T-helper 22 cell (primary cell): ENCODE data around the gene FOXE3.

Experiments used
- DNase-seq: peaks from one replicate; pipeline ENCODE4 v3.0.0-alpha.2; 2020; ENCODE audit warnings: low read depth

The FOXE3 gene

GRCh38 chr1:47435506-47436303 lies 19.6 kb downstream of the FOXE3 start:
- DNase-seq = no peak

DNA sequence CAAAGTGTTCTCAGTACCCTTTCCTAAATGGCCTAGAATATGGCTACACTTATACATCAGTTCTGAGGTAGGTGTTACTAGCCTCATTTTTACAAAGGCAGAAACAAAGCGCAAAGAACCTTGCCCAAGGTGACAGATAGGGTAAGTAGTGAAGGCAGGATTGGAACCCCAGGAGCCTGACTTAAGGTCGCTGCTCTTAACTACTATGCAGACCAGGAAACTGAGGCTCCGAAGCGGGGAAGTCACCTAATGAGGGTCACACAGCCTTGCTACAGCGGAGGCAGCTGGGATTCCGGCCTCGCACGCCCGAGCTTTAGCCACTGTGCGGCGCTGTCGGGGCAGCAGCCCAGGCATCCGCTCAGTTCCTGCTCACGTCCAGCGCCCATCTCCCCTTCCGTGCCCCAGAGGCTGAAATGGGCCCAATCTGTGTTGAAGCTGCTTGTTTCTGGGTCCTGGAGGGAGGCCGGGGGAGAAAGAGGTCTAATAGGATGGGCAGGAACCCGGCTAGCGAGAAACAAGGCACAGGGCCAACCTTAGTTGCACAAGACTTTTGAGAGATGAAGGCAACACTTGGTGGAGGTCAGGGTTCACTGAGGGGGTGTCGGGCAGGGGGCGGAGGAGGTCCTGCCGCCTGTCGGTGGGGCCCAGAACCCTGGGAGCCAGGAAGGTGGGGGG lies 20.4 kb downstream of the FOXE3 start:
- DNase-seq = peak; percentile 53

DNA sequence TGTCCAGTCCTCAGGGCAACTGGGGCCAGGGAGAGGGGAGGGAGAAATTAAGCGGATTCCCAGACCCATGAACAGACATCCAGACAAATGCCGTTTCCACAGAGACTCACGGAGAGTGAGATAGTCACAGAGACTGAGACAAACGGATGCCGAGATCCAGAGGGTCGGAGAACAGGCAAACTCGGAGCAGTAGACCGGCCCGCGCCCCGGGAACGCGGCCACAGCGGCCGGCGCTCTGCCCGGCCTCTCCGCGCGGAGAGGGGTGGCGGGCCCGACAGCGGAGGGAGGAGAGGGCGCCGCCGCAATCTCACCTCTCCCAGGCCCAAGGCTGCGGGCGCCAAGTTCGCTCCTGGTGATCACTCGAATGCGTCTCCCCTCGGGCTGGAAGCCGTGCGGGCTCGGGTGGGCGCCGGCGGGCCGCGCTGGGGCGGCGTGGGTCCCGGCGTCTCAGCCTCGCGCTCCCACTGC lies 20.9 kb downstream of the FOXE3 start:
- no peak for DNase-seq

- DNase-seq = peak; percentile 89
Observed at GRCh38 chr1:47437447-47438164, 21.5 kb downstream of the FOXE3 start, which contains the start of gene FOXD2. FOXD2 (plus strand) TSS chr1:47438044; CDS start chr1:47438136, 92 bp downstream.

DNA sequence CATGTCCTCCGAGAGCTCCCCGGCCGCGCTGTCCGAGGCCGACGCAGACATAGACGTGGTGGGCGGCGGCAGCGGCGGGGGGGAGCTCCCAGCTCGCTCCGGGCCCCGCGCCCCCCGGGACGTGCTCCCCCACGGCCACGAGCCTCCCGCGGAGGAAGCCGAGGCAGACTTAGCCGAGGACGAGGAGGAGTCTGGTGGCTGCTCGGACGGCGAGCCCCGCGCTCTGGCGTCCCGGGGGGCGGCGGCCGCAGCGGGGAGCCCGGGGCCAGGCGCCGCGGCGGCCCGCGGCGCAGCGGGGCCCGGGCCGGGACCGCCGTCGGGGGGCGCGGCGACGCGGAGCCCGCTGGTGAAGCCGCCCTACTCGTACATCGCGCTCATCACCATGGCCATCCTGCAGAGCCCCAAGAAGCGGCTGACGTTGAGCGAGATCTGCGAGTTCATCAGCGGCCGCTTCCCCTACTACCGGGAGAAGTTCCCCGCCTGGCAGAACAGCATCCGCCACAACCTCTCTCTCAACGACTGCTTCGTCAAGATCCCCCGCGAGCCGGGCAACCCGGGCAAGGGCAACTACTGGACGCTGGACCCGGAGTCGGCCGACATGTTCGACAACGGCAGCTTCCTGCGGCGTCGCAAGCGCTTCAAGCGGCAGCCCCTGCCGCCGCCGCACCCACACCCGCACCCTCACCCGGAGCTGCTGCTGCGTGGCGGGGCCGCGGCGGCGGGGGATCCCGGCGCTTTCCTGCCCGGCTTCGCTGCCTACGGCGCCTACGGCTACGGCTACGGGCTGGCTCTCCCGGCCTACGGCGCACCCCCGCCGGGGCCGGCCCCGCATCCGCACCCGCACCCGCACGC lies 22.3 kb downstream of the FOXE3 start:
- no peak for DNase-seq

GRCh38 chr1:47439017-47439818 lies 23.1 kb downstream of the FOXE3 start:
- DNase-seq = no peak

DNA sequence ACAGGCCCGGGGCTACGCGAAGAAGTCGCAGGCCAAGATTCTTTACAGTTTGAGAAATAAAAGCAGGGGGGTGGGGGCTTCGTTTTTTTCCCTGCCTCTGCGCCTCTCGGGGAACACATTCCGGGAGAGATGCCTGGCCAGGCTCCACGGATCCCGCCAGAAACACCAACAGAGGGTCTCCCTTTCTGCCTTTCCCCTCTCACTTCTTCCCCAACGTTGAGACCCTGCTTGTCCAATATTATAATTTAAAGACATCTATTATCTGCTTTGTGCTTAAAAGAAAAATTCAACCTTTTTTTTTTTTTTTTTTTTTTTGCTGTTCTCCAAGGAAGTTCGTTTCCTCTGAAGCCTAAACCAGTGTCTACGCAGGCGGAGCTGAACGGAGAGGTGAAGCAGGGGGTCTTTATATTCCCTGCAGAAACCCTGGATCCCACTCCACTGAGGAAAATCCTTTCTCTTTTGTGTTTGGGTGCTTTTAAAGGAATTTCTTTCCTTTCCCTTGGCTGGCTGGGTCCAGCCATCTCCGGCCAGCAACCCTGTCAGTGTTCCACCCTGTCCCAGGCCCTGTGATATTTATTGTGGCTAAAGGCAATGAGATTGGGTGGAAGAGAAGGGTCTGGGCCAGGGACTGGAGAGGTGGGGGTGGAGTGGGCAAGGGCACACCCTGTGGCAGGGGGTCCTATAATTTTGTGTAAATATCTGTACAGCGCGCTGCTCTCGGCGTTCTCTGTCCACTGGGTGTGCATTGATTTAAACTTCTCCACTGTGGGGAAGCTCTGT lies 23.9 kb downstream of the FOXE3 start:
- DNase-seq = no peak

DNA sequence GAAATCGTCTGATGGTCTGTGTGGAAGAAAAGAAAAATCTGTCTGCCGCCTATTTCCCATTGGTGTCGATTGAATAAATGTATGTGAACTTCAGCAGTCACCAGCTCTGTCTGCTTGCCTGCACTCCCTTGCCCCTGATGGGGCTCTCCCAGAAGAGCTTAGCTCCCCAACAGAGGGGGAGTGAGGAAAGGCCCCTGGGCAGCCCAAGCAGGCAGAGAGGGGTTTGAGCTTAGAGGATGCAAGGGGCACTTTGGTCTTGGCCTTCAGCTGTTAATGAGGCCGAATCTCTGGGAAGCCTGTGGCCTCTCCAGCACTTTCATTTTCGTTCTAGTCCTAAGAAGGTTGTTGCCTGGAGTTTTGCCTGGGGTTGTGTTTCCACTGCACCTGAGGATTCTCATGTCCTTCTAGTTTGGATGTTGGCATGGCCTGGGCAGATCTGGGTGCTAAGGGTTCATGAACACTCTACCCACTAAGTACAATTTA lies 24.6 kb downstream of the FOXE3 start:
- DNase-seq = no peak

- DNase-seq = no peak
Observed at GRCh38 chr1:47441450-47442106, 25.5 kb downstream of the FOXE3 start.

DNA sequence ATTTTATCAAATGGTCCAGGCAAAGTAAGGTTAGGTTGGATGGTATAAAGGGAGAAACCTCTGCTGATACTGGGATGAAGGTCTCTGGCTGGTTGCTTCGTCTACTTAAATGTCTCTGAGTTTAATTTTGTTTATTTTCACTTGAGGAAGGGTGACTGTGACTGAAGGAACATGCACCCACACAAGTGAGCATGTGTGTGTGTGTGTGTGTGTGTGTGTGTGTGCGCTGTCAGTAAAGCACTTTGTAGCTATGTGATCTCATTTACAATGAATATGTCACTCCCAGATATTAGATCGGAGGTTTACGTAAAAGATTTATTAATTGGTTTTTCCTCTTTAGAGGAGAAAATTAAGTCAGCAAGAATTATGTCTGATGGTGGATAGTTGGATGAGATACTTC lies 26.1 kb downstream of the FOXE3 start:
- no peak for DNase-seq

GRCh38 chr1:47442842-47443529 lies 26.9 kb downstream of the FOXE3 start:
- DNase-seq = no peak

DNA sequence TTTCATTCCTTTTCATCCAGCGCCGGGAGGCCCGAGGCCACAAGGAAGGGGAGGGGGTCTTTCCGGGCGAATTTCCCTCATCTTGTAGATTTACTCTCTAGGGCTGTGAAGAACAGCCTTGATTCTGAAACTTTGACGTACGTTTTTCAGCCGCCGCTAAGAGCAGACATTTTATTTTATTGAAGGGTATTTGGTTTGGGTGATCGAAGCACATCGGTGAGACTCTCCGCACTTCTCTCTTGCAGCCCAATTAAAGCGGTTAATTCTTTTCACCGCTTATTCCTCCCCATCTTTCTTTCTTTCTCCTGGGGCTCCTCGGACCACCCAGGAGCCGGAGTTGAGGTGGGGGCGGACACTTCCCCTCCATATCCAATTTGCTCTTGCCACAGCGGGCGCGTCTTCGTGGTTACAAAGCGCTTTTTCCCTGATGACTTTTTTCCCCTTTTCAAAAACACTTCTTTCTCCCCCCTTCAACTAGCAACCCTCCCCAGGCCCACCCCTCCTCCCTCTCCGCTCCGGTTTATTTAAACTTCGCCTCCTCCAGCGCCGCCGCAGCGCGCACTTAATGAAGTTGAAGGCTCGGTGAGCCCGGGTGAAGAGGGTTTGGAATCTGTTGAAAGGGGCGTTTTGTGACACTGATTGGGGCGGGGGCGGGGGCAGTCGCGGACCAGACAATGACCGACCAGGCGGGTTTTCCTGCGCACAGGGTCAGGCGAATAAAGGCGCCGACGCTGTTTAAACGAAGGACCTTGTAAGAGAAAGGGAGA lies 27.6 kb downstream of the FOXE3 start:
- no peak for DNase-seq

DNA sequence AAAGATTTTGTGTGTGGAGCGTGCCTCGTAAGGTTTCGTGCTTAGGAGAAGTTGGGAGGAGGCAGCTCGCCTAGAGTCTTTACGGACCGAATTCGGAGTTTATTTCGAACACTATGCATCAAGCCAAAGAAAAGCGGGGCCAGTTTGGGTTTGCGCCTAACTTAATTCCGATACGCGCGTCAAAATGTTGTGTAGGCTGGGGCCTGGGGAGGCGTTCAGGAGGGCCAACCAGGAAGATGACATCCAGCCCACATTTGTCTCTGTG lies 28.1 kb downstream of the FOXE3 start:
- DNase-seq = no peak

- DNase-seq = no peak
Observed at GRCh38 chr1:47444562-47445465, 28.7 kb downstream of the FOXE3 start.

- no peak for DNase-seq
Observed at GRCh38 chr1:47445823-47446550, 29.9 kb downstream of the FOXE3 start.

DNA sequence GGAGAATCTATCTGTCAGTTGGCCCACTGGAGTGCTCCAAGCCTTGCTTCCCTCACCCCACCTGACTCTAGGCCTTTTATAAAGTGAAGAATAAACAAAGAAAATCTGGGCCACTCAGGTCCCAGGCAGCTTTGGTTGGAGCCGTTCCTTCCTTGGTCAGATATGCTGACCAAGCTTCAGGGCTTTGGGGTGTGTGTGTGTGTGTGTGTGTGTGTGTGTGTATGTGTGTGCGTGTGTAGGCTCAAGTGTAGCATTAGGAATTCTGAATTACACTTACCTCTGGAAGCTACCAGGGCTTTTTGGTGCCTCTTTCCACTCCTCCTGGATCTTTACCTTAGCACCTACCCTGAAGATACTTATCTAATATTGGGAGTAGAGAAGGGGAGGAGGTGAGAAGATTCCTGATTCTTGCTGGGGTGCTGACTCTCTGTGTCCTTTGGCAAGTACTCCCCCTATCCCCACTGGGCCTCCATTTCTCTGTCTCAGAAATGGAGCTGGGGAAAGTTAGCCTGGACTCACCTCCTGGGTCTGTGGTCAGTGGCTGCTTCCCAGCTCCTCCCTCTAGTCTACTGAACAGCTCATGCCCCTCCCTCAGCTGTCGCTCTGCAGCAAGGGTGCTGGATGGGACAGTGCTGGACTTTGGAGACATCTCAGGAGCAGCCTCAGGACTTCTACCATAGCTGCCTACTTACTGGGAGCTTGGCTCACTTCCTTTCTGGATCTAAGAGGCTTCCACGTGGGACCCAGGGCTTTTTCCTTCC lies 32.6 kb downstream of the FOXE3 start:
- no peak for DNase-seq
